Neutrophil (primary cell): ENCODE data around the gene FAM180A.

Source experiments
- H3K27ac ChIP-seq: fragments of 200-600 bp; sonication (generic); 2 replicates; pipeline ENCODE4 v1.5.1; 2016; ENCODE audit warnings: mild to moderate bottlenecking, moderate library complexity
- H3K27me3 ChIP-seq: fragments of 200-600 bp; sonication (generic); 2 replicates; pipeline ENCODE4 v1.6.0; 2016; ENCODE audit warnings: mild to moderate bottlenecking
- H3K36me3 ChIP-seq: fragments of 200-600 bp; sonication (generic); 2 replicates; pipeline ENCODE4 v1.5.1; 2017
- H3K4me1 ChIP-seq, 2 experiments: fragments of 200-600 bp in 1 of 2; sonication (generic) in 1 of 2; 1 replicate in 1 of 2; 2 replicates in 1 of 2; pipeline versions ENCODE4 v1.5.1 to v1.6.1; 2013 to 2016; ENCODE audit warnings: low read depth in 1 of 2, low read length in 1 of 2, mild to moderate bottlenecking in 1 of 2, moderate library complexity in 1 of 2; ENCODE audit not compliant: control insufficient read depth in 1 of 2, insufficient read depth in 1 of 2
- H3K4me3 ChIP-seq, 2 experiments: fragments of 200-600 bp in 1 of 2; sonication (generic) in 1 of 2; 1 replicate in 1 of 2; 2 replicates in 1 of 2; pipeline ENCODE4 v1.5.1; 2013 to 2016; ENCODE audit warnings: low read depth in 1 of 2, low read length in 1 of 2, mild to moderate bottlenecking in 1 of 2, moderate library complexity in 1 of 2
- H3K9me3 ChIP-seq: fragments of 200-600 bp; sonication (generic); 2 replicates; pipeline ENCODE4 v1.5.1; 2016
- CTCF ChIP-seq: fragments of 200-600 bp; sonication (generic); IDR thresholded peaks from 2 replicates; pipeline ENCODE4 v1.5.1; 2016; ENCODE audit warnings: antibody characterized with exemption

The FAM180A gene

GRCh38 chr7:135745703-135746312, 2.8 kb downstream of the FAM180A start:
- H3K4me3 ChIP-seq, result no peak overlapping the region
- no peaks in the 10 kb centered on the region for H3K36me3 ChIP-seq
- no peak overlapping the region for H3K27ac ChIP-seq
- no peaks in the 10 kb centered on the region for H3K9me3 ChIP-seq
- no peaks in the 10 kb centered on the region for H3K4me1 ChIP-seq
- TF ChIP-seq CTCF, result no peak
- peaks cover 5% of the 10 kb centered on the region for H3K27me3 ChIP-seq

GRCh38 chr7:135744938-135745702, 3.5 kb downstream of the FAM180A start:
- Histone ChIP-seq H3K27ac (no peak overlapping the region), H3K27me3 (peaks cover 5% of the 10 kb centered on the region), H3K36me3 (no peaks in the 10 kb centered on the region), H3K4me1 (no peaks in the 10 kb centered on the region), H3K9me3 (no peaks in the 10 kb centered on the region), H3K4me3 (no peak overlapping the region)
- TF ChIP-seq CTCF, result no peak

GRCh38 chr7:135743907-135744731, 4.5 kb downstream of the FAM180A start:
- Histone ChIP-seq H3K27ac (no peak overlapping the region), H3K4me3 (no peak overlapping the region), H3K36me3 (no peaks in the 10 kb centered on the region), H3K9me3 (no peaks in the 10 kb centered on the region), H3K27me3 (peaks cover 5% of the 10 kb centered on the region), H3K4me1 (no peaks in the 10 kb centered on the region)
- no peak for TF ChIP-seq CTCF

GRCh38 chr7:135742371-135742770, 6.2 kb downstream of the FAM180A start:
- peaks cover 5% of the 10 kb centered on the region for H3K27me3 ChIP-seq
- H3K9me3 ChIP-seq, result no peaks in the 10 kb centered on the region
- H3K4me1 ChIP-seq, result no peaks in the 10 kb centered on the region
- no peaks in the 10 kb centered on the region for H3K36me3 ChIP-seq
- no peak for TF ChIP-seq CTCF
- H3K4me3 ChIP-seq, result no peak overlapping the region
- H3K27ac ChIP-seq, result no peak overlapping the region

GRCh38 chr7:135741905-135742304, 6.7 kb downstream of the FAM180A start:
- H3K4me1 ChIP-seq, result no peaks in the 10 kb centered on the region
- H3K36me3 ChIP-seq, result no peaks in the 10 kb centered on the region
- H3K9me3 ChIP-seq, result no peaks in the 10 kb centered on the region
- no peak overlapping the region for H3K4me3 ChIP-seq
- TF ChIP-seq CTCF, result no peak
- H3K27ac ChIP-seq, result no peak overlapping the region
- H3K27me3 ChIP-seq, result peaks cover 5% of the 10 kb centered on the region
